Right ventricle myocardium inferior (tissue), 1 donor: ENCODE measurements around the gene LDLRAD2. TPM values are rescaled to one million over a fixed set of nuclear protein-coding genes. Genes with fewer than 3 reads are reported as not detected.
"Not testable (repeated sequence)": the region's sequence is repeated elsewhere in the genome, so short reads cannot be mapped to it uniquely, and the experiment has no call there.

Experiments used
- ATAC-seq: fragments of 200-7000 bp; cut with Tn5 transposase; one replicate; pipeline ENCODE4 v1.9.1; 2020; ENCODE audit warnings: mild to moderate bottlenecking, moderate library complexity
- DNase-seq: peaks from one replicate; pipeline ENCODE4 v3.0.0; 2021; ENCODE audit errors: missing footprints
- intact Hi-C: fragments of 100-400 bp; cut with DNase I; formaldehyde crosslinking; loops from one replicate; pipeline ENCODE4 v1.11.0; 2022
- total RNA-seq: library from RNA; stranded (reverse); fragmentation: NEBNext Ultra II Directional; extraction: Animal tissue kit (Norgen Biotek cat#: 25700); gene quantifications from one replicate; pipeline ENCODE4 v1.2.1, GENCODE V29; 2021
- donor health status: DM: no; HTN: yes; CAD: no; lungs with severe emphysema.

The LDLRAD2 gene
- total RNA-seq, 1 donor from 2014 or later, result not detected

- intact Hi-C loops, result no loop called here
- ATAC-seq (no peak), DNase-seq (no peak)
These were observed 9.4 kb downstream of the LDLRAD2 start for GRCh38 chr1:21821385-21822019.

GRCh38 chr1:21822349-21822748 is 10.3 kb downstream of the LDLRAD2 start:
- intact Hi-C loops, result no loop called here
- DNase-seq, result no peak
- peak; percentile 35 for ATAC-seq

- ATAC-seq (no peak), DNase-seq (no peak)
- intact Hi-C loops, result no loop called here
These were observed 11.3 kb downstream of the LDLRAD2 start for GRCh38 chr1:21823206-21823979.

GRCh38 chr1:21823980-21824702 is 12.1 kb downstream of the LDLRAD2 start:
- ATAC-seq (no peak), DNase-seq (no peak)
- intact Hi-C loops, result no loop called here

GRCh38 chr1:21824926-21825325 is 12.9 kb downstream of the LDLRAD2 start:
- ATAC-seq, result no peak
- intact Hi-C loops, result no loop called here
- no peak for DNase-seq

- ATAC-seq (no peak), DNase-seq (no peak)
- intact Hi-C loops, result no loop called here
These were observed 13.3 kb downstream of the LDLRAD2 start for GRCh38 chr1:21825393-21825792.

- ATAC-seq, DNase-seq, intact Hi-C loops: not testable (repeated sequence)
These were observed 14.6 kb downstream of the LDLRAD2 start for GRCh38 chr1:21826694-21827093.

GRCh38 chr1:21827141-21827679 is 15.1 kb downstream of the LDLRAD2 start:
- intact Hi-C loops, result no loop called here
- DNase-seq (no peak), ATAC-seq (no peak)

- ATAC-seq (no peak), DNase-seq (no peak)
- intact Hi-C loops, result no loop called here
These were observed 16.0 kb downstream of the LDLRAD2 start for GRCh38 chr1:21828075-21828474.

- no peak for DNase-seq
- ATAC-seq, result no peak
- intact Hi-C loops, result no loop called here
These were observed 16.6 kb downstream of the LDLRAD2 start for GRCh38 chr1:21828506-21829210.

GRCh38 chr1:21829294-21829693 is 17.2 kb downstream of the LDLRAD2 start:
- ATAC-seq, result no peak
- DNase-seq, result no peak
- intact Hi-C loops, result no loop called here

GRCh38 chr1:21830792-21831453 is 18.9 kb downstream of the LDLRAD2 start:
- DNase-seq (no peak), ATAC-seq (no peak)
- intact Hi-C loops, result no loop called here

GRCh38 chr1:21831454-21831970 is 19.4 kb downstream of the LDLRAD2 start:
- no peak for ATAC-seq

GRCh38 chr1:21833392-21833976 is 21.4 kb downstream of the LDLRAD2 start:
- no peak for DNase-seq
- ATAC-seq, result no peak
- intact Hi-C loops, result no loop called here

More at GRCh38 chr1:21831454-21831970, 19.4 kb downstream of the LDLRAD2 start:
- intact Hi-C loops, result no loop called here
- no peak for DNase-seq

GRCh38 chr1:21834094-21834493 is 22.0 kb downstream of the LDLRAD2 start:
- no peak for DNase-seq
- no peak for ATAC-seq
- intact Hi-C loops, result no loop called here

GRCh38 chr1:21834666-21835065 is 22.6 kb downstream of the LDLRAD2 start:
- ATAC-seq (no peak), DNase-seq (no peak)
- intact Hi-C loops, result no loop called here

- DNase-seq (no peak), ATAC-seq (no peak)
- intact Hi-C loops, result no loop called here
These were observed 23.9 kb downstream of the LDLRAD2 start for GRCh38 chr1:21836010-21836409.

GRCh38 chr1:21836729-21837128 is 24.7 kb downstream of the LDLRAD2 start:
- DNase-seq, result no peak
- ATAC-seq, result no peak
- intact Hi-C loops, result no loop called here
